SK-MEL-5 (cell line): Measurements from ENCODE around the gene M1AP. TPM values are rescaled to one million over a fixed set of nuclear protein-coding genes. Genes with fewer than 3 reads are reported as not detected.

Source experiments
- DNase-seq: peaks from one replicate; pipeline ENCODE4 v3.0.0-alpha.2; 2016; ENCODE audit warnings: low read depth, low spot score
- in situ Hi-C: cut with HindIII; loops from 2 replicates; pipeline ENCODE4 v1.10.0; 2016; ENCODE audit warnings: low sequenced_read_pairs, high pct_unique_total_duplicates, low pct_unique_long_range_greater_than_20kb
- total RNA-seq: library from RNA; depleted of rRNA; stranded (reverse); fragments of >200 nt; shearing (Covaris generic); gene quantifications from 2 replicates; pipeline ENCODE4 v1.2.3, GENCODE V29; 2014

Gene M1AP
- total RNA-seq, 1 experiment from 2014 or later, result 0.08 TPM

GRCh38 chr2:74525717-74526648 lies 122.1 kb downstream of the M1AP start, which contains the start of gene DQX1:
TSS of gene DQX1 (minus strand) at chr2:74526231. CDS start at chr2:74525729, 502 bp downstream.
- DNase-seq, result peak; percentile 84
- in situ Hi-C loops, result no loop called here

GRCh38 chr2:74524955-74525716 lies 123.0 kb downstream of the M1AP start:
- no peak for DNase-seq
- in situ Hi-C loops, result no loop called here

- in situ Hi-C loops, result no loop called here
- DNase-seq, result no peak
Measured at GRCh38 chr2:74524005-74524404, 124.1 kb downstream of the M1AP start.

GRCh38 chr2:74522516-74522915 lies 125.6 kb downstream of the M1AP start:
- in situ Hi-C loops, result no loop called here
- DNase-seq, result no peak

- in situ Hi-C loops, result no loop called here
- no peak for DNase-seq
Measured at GRCh38 chr2:74516650-74517049, 131.5 kb downstream of the M1AP start.

DNA sequence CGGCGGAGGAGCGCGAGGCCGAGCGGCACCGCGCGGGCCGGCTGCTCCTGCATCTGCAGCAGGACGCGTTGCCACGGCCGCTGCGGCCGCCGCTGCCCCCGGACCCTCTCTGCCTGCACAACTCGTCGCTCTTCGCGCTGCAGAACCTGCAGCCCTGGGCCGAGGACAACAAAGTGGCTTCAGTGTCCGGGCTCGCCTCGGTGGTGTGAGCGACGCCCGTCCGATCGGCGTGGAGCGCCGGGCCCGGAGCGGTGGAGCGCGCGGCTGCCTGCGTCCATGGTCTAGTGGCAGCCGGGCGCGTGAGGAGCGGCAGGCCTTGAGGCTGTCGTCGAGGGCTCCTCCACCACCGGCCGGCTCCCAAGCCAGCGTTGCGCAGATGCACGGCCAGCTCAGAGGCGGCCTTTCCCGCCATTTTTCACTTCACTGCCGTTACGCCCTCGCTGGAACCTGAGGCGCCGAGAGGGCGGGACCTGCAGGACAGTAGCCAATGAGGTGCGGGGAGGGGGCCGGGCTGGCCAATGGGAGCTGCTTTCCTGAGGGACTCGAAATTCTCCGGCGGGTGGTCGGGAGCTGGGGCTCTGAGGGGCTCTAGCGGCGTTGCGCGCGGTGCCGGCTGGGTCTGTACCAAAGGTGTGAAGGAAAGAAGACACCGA lies 132.0 kb downstream of the M1AP start:
- DNase-seq, result no peak
- in situ Hi-C loops, result no loop called here

GRCh38 chr2:74515271-74515980 lies 132.7 kb downstream of the M1AP start:
- in situ Hi-C loops, result no loop called here

GRCh38 chr2:74514368-74515270 lies 133.5 kb downstream of the M1AP start, which contains the start of gene TLX2:
TSS of gene TLX2 (plus strand) at chr2:74514450. CDS start at chr2:74514807, 357 bp downstream.
- in situ Hi-C loops, result no loop called here
- no peak for DNase-seq

More at GRCh38 chr2:74515271-74515980, 132.7 kb downstream of the M1AP start:
- no peak for DNase-seq

DNA sequence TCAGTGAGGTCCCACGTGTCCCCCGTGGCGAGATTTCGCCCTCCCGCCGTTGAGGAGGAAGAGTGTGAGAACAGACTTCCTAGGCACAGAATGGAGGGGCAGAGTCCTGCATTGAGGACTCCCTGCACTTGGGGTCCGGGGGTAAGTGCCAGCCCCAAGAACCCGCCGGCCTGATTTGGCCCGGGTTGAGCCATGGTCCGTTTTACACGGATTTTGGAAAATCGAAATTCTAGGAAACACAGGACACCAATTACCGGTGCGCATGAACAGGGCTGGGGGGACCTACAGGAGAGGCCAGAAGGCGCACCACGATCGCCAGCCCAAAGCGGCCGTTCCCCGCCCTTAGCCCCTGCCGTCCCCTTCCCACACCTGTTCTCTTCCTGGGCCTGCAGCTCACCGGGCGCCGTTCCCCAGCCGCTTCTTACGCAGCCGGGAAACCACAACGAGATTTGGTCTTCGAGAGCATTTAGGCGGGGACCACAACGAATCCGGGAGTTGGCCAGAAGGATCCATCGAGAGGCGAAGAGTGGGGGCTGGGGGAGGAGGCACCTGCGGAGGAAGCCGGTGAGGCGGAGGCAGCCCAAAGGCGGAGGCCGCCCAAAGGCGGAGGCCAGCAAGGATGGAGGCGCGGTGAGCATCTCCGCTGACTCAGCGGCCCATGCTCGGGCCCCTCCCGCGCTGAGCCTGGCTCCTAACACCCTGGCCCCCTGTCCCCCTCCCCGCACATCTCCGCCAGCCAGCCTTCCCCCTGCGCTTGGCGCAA lies 134.3 kb downstream of the M1AP start:
- DNase-seq, result no peak
- in situ Hi-C loops, result no loop called here

GRCh38 chr2:74512744-74513604 lies 135.2 kb downstream of the M1AP start:
- in situ Hi-C loops, result no loop called here
- DNase-seq, result no peak

- DNase-seq, result no peak
- in situ Hi-C loops, result no loop called here
Measured at GRCh38 chr2:74511104-74511989, 136.8 kb downstream of the M1AP start.

- no peak for DNase-seq
- in situ Hi-C loops, result no loop called here
Measured at GRCh38 chr2:74510272-74510671, 137.9 kb downstream of the M1AP start.

DNA sequence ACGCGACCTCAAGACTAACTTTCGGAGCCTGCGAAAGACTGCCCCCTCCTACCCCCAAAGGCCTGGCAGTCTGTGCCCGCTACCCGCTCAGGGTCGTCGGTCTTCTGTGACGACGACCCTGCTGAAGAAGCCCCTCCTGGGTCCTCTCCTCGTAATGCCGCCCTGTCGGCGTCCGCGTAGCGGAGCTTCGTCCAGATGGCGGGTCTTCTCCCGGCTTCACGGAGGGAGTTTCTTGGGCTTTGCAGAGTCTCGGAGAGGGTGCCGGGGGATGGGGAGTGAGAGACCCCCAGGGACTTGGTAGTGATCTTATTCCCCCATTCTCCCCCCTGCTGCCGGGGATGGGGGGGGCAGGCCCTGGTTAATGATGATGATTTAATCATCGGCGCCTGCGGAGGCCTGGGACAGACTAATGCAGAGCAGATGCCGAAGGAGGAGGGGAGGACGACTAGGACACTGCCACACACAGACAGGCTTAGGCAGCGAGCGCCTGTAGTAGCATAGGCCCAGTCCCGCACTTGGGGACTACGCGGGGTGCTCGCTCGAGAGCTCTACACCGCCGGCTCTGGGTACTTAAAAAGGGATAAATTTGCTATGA lies 140.1 kb downstream of the M1AP start:
- in situ Hi-C loops, result no loop called here
- peak; percentile 58 for DNase-seq
